ENCODE measurements around the gene CNPY4. TPM values are rescaled to one million over a fixed set of nuclear protein-coding genes. Genes with fewer than 3 reads are reported as not detected.

The CNPY4 gene
- total and polyA plus RNA-seq, 2 donors: 19.0 to 27.9 TPM

DNA sequence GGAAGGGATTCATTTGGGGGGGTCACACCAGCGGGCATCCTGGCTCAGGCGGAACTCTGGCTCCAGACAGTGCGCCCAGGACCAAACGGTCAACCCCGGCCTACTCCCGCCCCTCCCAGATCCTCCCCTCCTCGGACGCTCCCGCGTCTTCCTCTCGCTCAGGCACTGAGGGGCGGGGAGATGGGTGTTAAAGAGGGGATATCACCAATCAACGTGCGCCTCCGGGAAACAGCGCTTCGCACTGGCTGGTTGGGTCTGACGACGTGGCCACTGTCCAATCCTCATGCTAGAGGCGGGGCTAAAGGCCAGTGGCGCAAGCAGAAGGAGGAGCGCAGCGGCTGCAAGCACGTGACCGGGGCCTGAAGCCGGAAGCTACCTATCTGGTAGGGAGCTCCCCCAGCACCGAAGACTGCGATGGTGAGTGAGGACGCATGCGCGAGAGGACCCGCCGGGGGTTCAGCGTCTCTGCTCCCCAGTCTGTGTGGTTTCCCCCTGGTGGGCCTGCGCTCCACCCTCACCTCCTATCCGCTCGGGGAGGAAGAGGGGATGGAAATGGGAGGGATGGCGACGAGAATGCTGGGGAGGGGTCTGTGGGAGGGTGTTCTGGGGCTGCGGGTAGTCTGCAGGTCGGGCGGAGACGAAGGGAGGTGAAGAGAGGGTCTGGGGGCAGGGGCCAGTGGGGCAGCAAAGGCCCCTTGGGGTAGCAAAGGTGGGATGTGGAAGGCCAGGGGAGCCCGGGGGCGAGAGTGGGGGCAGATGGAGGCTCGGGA, 29.3 kb downstream of the CNPY4 start, which contains the start of gene LAMTOR4:
LAMTOR4 (plus strand) TSS at position 360 of the 770 bp plus-strand sequence; CDS start at position 415, 55 bp downstream.
- H3K27me3 ChIP-seq (ENCODE audit: control insufficient read depth in 2 of 2, insufficient read depth in 1 of 2, low read length in 1 of 2): no peaks in the 10 kb centered on the region
- no peaks in the 10 kb centered on the region for H3K9me3 ChIP-seq (ENCODE audit: control insufficient read depth in 2 of 2, insufficient read depth in 1 of 2, low read length in 1 of 2)
- WGBS: under 1% methylated on average over 46 of the region's 46 CpGs
- H3K4me1 ChIP-seq (ENCODE audit: control insufficient read depth in 2 of 2, insufficient read depth in 2 of 2, low read length in 2 of 2): peaks cover 9 to 20% of the 10 kb centered on the region in 2 donors
- H3K36me3 ChIP-seq (ENCODE audit: control insufficient read depth in 2 of 2, insufficient read depth in 2 of 2, low read length in 1 of 2): peaks cover 7 to 20% of the 10 kb centered on the region in 2 donors
- peak; percentile 89 to 99 (median 97) for DNase-seq (ENCODE audit: low read depth in 6 of 9, low spot score in 9 of 9)
- H3K4me3 ChIP-seq (ENCODE audit: low read length in 2 of 2): peak within 1 kb of the TSS; percentile 75 to 78
- H3K27ac ChIP-seq (ENCODE audit: low read depth in 1 of 2, low read length in 1 of 2): peak within 1 kb of the TSS; percentile 93 to 94

DNA sequence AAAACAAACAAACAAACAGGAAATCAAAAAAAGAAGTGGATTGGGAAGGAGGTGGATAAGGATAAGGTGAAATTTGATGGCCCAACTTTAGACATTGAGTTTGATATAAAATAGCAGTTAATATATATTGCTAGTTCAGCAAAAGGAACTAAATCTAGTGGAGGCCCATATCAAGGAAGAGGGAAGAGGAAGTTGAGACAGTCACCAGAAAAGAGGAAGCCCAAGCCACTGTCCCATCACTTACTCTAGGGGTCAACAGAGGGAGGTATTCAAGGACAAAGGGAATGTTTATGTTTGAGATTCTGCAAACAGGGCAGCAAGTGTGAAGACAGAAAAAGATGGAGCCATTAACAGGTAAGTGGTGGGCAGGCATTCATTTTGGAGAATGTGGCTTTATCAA, 33.0 kb downstream of the CNPY4 start:
- no peaks in the 10 kb centered on the region for H3K27me3 ChIP-seq (ENCODE audit: control insufficient read depth in 2 of 2, insufficient read depth in 1 of 2, low read length in 1 of 2)
- no peak overlapping the region for H3K27ac ChIP-seq (ENCODE audit: low read depth in 1 of 2, low read length in 1 of 2)
- peaks cover 41 to 57% of the 10 kb centered on the region in 2 donors for H3K36me3 ChIP-seq (ENCODE audit: control insufficient read depth in 2 of 2, insufficient read depth in 2 of 2, low read length in 1 of 2)
- DNase-seq (ENCODE audit: low read depth in 6 of 9, low spot score in 9 of 9): no peak
- H3K4me1 ChIP-seq (ENCODE audit: control insufficient read depth in 2 of 2, insufficient read depth in 2 of 2, low read length in 2 of 2): peaks cover 10 to 35% of the 10 kb centered on the region in 2 donors
- H3K4me3 ChIP-seq (ENCODE audit: low read length in 2 of 2): no peak overlapping the region
- H3K9me3 ChIP-seq (ENCODE audit: control insufficient read depth in 2 of 2, insufficient read depth in 1 of 2, low read length in 1 of 2): no peaks in the 10 kb centered on the region

DNA sequence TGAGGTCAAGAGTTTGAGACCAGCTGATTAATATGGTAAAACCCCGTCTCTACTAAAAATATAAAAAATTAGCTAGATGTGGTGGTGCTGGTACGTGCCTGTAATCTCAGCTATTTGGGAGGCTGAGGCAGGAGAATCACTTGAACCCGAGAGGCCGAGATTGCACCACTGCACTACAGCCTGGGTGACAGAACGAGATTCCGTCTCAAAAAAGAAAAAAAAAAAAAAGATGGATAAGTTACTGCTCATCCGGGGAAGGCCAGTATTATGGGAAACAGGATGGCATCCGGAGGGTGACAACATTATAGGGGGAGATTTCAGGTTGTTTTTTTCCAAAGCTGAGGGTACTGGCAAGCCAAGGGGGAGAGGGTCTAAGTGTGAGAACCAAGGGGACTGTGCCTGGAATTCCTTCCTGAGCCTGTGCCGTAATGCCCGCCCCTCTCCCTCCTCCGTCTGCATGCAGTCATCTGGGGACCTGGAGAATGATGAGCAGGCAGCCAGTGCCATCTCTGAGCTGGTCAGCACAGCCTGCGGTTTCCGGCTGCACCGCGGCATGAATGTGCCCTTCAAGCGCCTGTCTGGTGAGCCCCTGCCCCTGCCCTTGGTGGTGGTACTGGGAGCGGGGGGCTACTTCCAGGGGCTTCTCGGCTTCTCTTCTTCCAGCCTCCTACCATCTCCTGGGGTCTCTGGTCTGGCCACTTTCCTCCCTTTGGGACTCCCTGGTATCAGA, 33.7 kb downstream of the CNPY4 start:
- 98% methylated on average over 18 of the region's 18 CpGs for WGBS
- Histone ChIP-seq H3K4me3 (ENCODE audit: low read length in 2 of 2) (no peak overlapping the region), H3K36me3 (ENCODE audit: control insufficient read depth in 2 of 2, insufficient read depth in 2 of 2, low read length in 1 of 2) (peaks cover 46 to 57% of the 10 kb centered on the region in 2 donors), H3K4me1 (ENCODE audit: control insufficient read depth in 2 of 2, insufficient read depth in 2 of 2, low read length in 2 of 2) (peaks cover 12 to 37% of the 10 kb centered on the region in 2 donors), H3K27me3 (ENCODE audit: control insufficient read depth in 2 of 2, insufficient read depth in 1 of 2, low read length in 1 of 2) (no peaks in the 10 kb centered on the region), H3K27ac (ENCODE audit: low read depth in 1 of 2, low read length in 1 of 2) (no peak overlapping the region), H3K9me3 (ENCODE audit: control insufficient read depth in 2 of 2, insufficient read depth in 1 of 2, low read length in 1 of 2) (no peaks in the 10 kb centered on the region)
- no peak for DNase-seq (ENCODE audit: low read depth in 6 of 9, low spot score in 9 of 9)

DNA sequence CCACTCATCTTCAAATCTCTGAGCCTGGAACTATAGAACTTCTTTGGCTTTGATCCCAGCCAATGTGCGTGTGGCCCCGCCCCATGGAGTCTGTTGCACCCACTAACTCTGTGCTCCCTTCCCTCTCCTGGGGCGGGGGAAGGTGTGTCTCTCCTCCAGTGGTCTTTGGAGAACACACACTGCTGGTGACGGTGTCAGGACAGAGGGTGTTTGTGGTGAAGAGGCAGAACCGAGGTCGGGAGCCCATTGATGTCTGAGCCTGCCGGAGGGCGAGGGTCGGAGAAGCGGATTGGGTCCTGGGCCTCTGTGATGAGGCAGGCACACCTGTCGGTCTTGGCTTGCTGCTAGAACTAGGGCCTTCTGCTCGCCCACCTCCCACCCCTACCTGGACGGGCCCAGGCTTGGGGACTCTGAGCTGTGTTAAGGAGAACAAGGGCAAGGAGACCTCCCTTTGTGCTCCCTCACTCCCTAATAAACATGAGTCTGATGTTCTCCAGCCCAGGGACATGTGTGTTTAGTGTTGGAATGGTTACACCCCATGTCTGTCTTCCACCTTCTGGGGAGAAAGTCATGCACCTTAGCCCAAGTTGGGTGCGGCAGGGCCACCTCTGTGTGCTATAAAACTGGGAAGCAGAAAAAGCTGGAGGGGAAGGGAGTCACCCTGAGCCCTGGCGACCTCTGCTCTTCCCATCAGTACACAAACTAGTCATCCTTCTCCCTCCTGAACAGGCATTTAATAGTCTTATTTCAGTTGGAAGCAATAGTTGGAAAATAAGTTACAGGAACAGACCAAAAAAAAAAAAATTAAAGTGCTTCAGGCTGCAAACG, 34.5 kb downstream of the CNPY4 start:
- H3K27ac ChIP-seq (ENCODE audit: low read depth in 1 of 2, low read length in 1 of 2): peak overlapping the region in 1 of 2 donors; percentile 48
- 93% methylated on average over 16 of the region's 16 CpGs for WGBS
- H3K27me3 ChIP-seq (ENCODE audit: control insufficient read depth in 2 of 2, insufficient read depth in 1 of 2, low read length in 1 of 2): no peaks in the 10 kb centered on the region
- no peaks in the 10 kb centered on the region for H3K9me3 ChIP-seq (ENCODE audit: control insufficient read depth in 2 of 2, insufficient read depth in 1 of 2, low read length in 1 of 2)
- peaks cover 46 to 57% of the 10 kb centered on the region in 2 donors for H3K36me3 ChIP-seq (ENCODE audit: control insufficient read depth in 2 of 2, insufficient read depth in 2 of 2, low read length in 1 of 2)
- H3K4me1 ChIP-seq (ENCODE audit: control insufficient read depth in 2 of 2, insufficient read depth in 2 of 2, low read length in 2 of 2): peaks cover 8 to 37% of the 10 kb centered on the region in 2 donors
- DNase-seq (ENCODE audit: low read depth in 6 of 9, low spot score in 9 of 9): no peak
- no peak overlapping the region for H3K4me3 ChIP-seq (ENCODE audit: low read length in 2 of 2)

DNA sequence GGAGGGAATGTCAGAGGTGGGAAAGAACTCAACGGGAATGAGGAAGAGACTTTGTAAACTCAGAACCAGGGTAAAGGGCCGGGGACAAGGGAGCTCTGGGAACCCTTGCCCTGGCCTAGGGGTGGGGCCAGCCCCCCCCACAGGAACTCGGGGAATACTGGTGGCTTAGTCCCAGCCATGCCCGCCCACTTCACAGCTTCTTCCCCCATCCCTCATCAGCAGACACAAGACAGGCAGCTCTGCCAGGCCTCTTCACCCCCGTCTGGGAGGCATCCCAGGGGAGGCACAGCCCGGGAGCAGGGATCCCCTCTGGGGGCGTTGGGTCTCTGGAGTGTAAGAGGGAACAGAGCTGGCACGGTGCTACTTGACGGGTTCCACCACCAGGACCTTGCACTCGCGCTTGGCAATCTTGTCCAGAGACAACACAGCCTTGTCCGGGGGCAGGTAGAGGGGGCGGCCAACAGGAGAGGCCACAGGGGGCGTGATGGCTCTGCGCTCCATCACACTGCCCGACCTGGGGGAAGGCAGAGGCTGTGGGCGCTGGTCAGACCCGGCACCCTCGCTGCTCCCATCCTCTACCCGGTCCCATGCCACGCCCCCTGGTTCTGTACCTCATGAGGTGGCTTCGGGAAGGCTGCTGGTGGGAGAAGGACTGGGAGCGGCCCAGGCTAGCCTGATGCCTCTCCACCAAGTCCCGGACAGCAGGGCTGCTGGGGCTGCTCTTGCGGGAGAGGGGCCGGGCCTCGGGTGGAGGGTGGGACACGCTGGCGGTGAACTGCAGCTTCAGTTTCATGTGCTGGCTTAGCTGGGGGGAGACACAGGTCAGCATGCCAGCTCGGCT, 35.4 kb downstream of the CNPY4 start:
- H3K36me3 ChIP-seq (ENCODE audit: control insufficient read depth in 2 of 2, insufficient read depth in 2 of 2, low read length in 1 of 2): peaks cover 49 to 60% of the 10 kb centered on the region in 2 donors
- peaks cover 8 to 38% of the 10 kb centered on the region in 2 donors for H3K4me1 ChIP-seq (ENCODE audit: control insufficient read depth in 2 of 2, insufficient read depth in 2 of 2, low read length in 2 of 2)
- H3K4me3 ChIP-seq (ENCODE audit: low read length in 2 of 2): no peak overlapping the region
- no peaks in the 10 kb centered on the region for H3K27me3 ChIP-seq (ENCODE audit: control insufficient read depth in 2 of 2, insufficient read depth in 1 of 2, low read length in 1 of 2)
- no peak overlapping the region for H3K27ac ChIP-seq (ENCODE audit: low read depth in 1 of 2, low read length in 1 of 2)
- DNase-seq (ENCODE audit: low read depth in 6 of 9, low spot score in 9 of 9): no peak
- no peaks in the 10 kb centered on the region for H3K9me3 ChIP-seq (ENCODE audit: control insufficient read depth in 2 of 2, insufficient read depth in 1 of 2, low read length in 1 of 2)
- WGBS: 96% methylated on average over 30 of the region's 30 CpGs

DNA sequence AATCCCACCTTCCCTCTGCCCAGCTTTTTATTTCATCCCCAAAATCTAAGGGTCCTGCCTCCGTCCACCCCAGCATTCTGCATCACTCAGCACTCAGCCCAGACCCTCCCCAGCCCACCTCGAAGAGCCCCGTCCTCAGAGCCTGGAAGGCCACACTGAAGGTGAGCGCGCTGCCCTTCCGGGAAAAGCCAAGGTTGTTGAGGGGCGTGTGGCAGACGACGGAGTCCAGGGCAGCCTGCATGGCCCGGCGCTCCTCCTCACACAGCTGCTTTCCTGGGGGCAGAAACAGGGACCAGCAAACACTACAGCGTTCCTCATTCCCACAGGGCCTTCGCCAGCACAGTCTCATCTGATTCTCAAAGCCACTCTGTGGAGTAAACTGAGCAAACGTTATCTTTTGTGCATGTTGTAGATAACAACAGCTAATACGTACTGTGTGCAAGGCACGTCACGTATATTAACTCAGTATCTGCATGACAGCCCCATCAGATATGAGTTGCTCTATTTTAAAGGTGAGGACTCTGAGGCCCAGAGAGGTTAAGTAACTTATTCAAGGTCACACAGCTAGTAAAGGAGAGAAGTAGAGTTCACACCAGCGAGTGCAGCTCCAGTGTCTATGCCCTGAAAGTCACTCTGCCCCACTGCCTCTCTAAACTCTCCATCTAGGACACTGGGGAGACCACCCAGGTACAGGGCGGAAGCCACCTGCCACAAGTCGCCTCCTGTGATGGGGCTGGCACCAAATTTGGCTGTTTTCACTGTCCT, 36.3 kb downstream of the CNPY4 start:
- Histone ChIP-seq H3K36me3 (ENCODE audit: control insufficient read depth in 2 of 2, insufficient read depth in 2 of 2, low read length in 1 of 2) (peaks cover 57 to 67% of the 10 kb centered on the region in 2 donors), H3K9me3 (ENCODE audit: control insufficient read depth in 2 of 2, insufficient read depth in 1 of 2, low read length in 1 of 2) (no peaks in the 10 kb centered on the region)
- WGBS: 97% methylated on average over 20 of the region's 20 CpGs

DNA sequence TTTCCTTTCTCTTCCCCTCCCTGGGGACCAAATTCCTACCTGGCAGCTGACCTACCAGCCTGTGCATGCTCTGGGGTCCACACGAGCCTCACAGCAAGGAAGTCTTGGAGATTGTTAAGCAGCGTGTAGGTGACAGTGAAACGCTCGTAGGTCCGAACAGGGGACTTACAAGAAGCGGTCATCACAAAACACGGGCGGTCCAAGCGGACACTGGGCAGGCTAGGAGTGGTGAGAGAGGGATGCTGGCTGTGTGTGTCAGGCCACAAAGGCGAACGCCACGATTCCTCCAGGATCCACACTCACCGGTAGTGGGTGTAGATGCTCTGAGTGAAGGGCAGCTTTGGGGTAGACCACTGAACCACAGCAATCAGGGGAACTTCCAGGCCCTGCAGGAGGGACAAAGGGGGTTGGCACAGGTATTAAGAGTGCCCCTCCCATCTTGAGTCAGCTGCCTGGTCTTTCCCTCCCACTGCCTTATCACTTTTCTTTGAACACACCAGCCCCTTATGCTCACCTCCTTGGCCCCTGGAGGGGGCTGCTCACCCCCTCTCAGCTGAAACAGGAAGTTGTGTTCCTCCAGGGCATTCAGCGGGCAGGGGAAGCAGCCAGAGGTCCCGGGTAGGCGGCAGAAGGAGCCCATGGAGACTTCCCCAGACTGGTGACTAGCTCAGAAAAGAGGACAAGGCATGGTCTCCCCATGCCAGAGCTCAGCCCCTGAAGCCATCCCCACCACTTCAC, 37.1 kb downstream of the CNPY4 start:
- Histone ChIP-seq H3K9me3 (ENCODE audit: control insufficient read depth in 2 of 2, insufficient read depth in 1 of 2, low read length in 1 of 2) (no peaks in the 10 kb centered on the region), H3K4me3 (ENCODE audit: low read length in 2 of 2) (peak overlapping the region in 1 of 2 donors; percentile 64), H3K4me1 (ENCODE audit: control insufficient read depth in 2 of 2, insufficient read depth in 2 of 2, low read length in 2 of 2) (peaks cover 6 to 33% of the 10 kb centered on the region in 2 donors), H3K27ac (ENCODE audit: low read depth in 1 of 2, low read length in 1 of 2) (peak overlapping the region; percentile 46 to 55), H3K36me3 (ENCODE audit: control insufficient read depth in 2 of 2, insufficient read depth in 2 of 2, low read length in 1 of 2) (peaks cover 57 to 69% of the 10 kb centered on the region in 2 donors), H3K27me3 (ENCODE audit: control insufficient read depth in 2 of 2, insufficient read depth in 1 of 2, low read length in 1 of 2) (no peaks in the 10 kb centered on the region)
- WGBS: 87% methylated on average over 16 of the region's 16 CpGs
- DNase-seq (ENCODE audit: low read depth in 6 of 9, low spot score in 9 of 9): peak in 1 of 9 donors; percentile 71

More for the DNA sequence above, 36.3 kb downstream of the CNPY4 start:
- peak overlapping the region in 1 of 2 donors; percentile 55 for H3K27ac ChIP-seq (ENCODE audit: low read depth in 1 of 2, low read length in 1 of 2)
- H3K4me3 ChIP-seq (ENCODE audit: low read length in 2 of 2): no peak overlapping the region
- no peak for DNase-seq (ENCODE audit: low read depth in 6 of 9, low spot score in 9 of 9)
- H3K27me3 ChIP-seq (ENCODE audit: control insufficient read depth in 2 of 2, insufficient read depth in 1 of 2, low read length in 1 of 2): no peaks in the 10 kb centered on the region
- peaks cover 6 to 33% of the 10 kb centered on the region in 2 donors for H3K4me1 ChIP-seq (ENCODE audit: control insufficient read depth in 2 of 2, insufficient read depth in 2 of 2, low read length in 2 of 2)
